HepG2 (cell line): ENCODE measurements around the gene SLC13A3. TPM values are rescaled to one million over a fixed set of nuclear protein-coding genes. Genes with fewer than 3 reads are reported as not detected.

Experiments used
- BRD4 ChIP-seq: sonication (generic); formaldehyde crosslinking; IDR thresholded peaks from 2 replicates; pipeline ENCODE4 v1.4.0; 2020; ENCODE audit warnings: missing genetic modification reagents
- CBX5 ChIP-seq: sonication (generic); formaldehyde crosslinking; IDR thresholded peaks from 2 replicates; pipeline ENCODE4 v1.4.0; 2020; ENCODE audit warnings: missing genetic modification reagents, borderline replicate concordance
- DR1 ChIP-seq: sonication (generic); formaldehyde crosslinking; IDR thresholded peaks from 2 replicates; pipeline ENCODE4 v1.8.0; 2021; ENCODE audit warnings: mild to moderate bottlenecking, missing genetic modification reagents, inconsistent platforms
- ERF ChIP-seq: IDR thresholded peaks from 2 replicates; pipeline ENCODE4 v1.6.1; 2018; ENCODE audit warnings: missing biosample characterization, missing genetic modification reagents
- GPN1 ChIP-seq: sonication (generic); formaldehyde crosslinking; IDR thresholded peaks from 2 replicates; pipeline ENCODE4 v1.5.1; 2020; ENCODE audit warnings: missing genetic modification reagents, borderline replicate concordance
- KDM1A ChIP-seq: IDR thresholded peaks from 2 replicates; pipeline ENCODE4 v1.6.1; 2016; ENCODE audit warnings: missing compliant biosample characterization
- RXRB ChIP-seq: IDR thresholded peaks from 2 replicates; pipeline ENCODE4 v1.6.1; 2016; ENCODE audit warnings: borderline replicate concordance, missing genetic modification reagents, missing compliant biosample characterization
- TP53 ChIP-seq: sonication (generic); formaldehyde crosslinking; conservative IDR thresholded peaks from 2 replicates; pipeline ENCODE4 v1.4.0; 2020; ENCODE audit warnings: missing genetic modification reagents
- U2AF1 ChIP-seq: fragments of 200-400 bp; formaldehyde crosslinking; optimal IDR thresholded peaks from 2 replicates; pipeline ENCODE3; 2017; ENCODE audit warnings: mild to moderate bottlenecking, low read depth, low read length
- ZBTB37 ChIP-seq: sonication (generic); formaldehyde crosslinking; IDR thresholded peaks from 2 replicates; pipeline ENCODE4 v1.4.0; 2020; ENCODE audit warnings: mild to moderate bottlenecking, missing genetic modification reagents
- ZNF232 ChIP-seq: sonication (generic); formaldehyde crosslinking; IDR thresholded peaks from 2 replicates; pipeline ENCODE4 v1.4.0; 2020; ENCODE audit warnings: missing genetic modification reagents, borderline replicate concordance
- ZNF430 ChIP-seq: sonication (generic); formaldehyde crosslinking; IDR thresholded peaks from 2 replicates; pipeline ENCODE4 v1.9.0; 2021; ENCODE audit warnings: mild to moderate bottlenecking, missing genetic modification reagents
- ZNF580 ChIP-seq: IDR thresholded peaks from 2 replicates; pipeline ENCODE4 v1.6.1; 2016; ENCODE audit warnings: low read depth, borderline replicate concordance
- ZNF737 ChIP-seq: sonication (generic); formaldehyde crosslinking; IDR thresholded peaks from 2 replicates; pipeline ENCODE4 v1.5.0; 2020; ENCODE audit warnings: missing genetic modification reagents, mild to moderate bottlenecking, borderline replicate concordance
- polyA plus RNA-seq, 8 experiments: library from polyadenylated mRNA; depleted of rRNA in 3 of 8; stranded (reverse) in 7 of 8; unstranded in 1 of 8; fragments of >200 nt; fragmentation: Illumina TruSeq in 4 of 8; extraction: Trizol in 4 of 8; gene quantifications; 2 replicates each; pipeline versions ENCODE4 v1.2.1 to v1.2.3, GENCODE V29; 2011 to 2016; ENCODE audit warnings: low read depth in 4 of 8, missing spikeins in 1 of 8, mixed read lengths in 1 of 8; ENCODE audit not compliant: insufficient read depth in 1 of 8
- total RNA-seq, 5 experiments: library from RNA; depleted of rRNA; stranded (reverse); fragments of >200 nt; fragmentation: Illumina TruSeq; extraction: Trizol; gene quantifications; 2 replicates each; pipeline ENCODE4 v1.2.3, GENCODE V29; 2016; ENCODE audit warnings: low read depth in 1 of 5
- TF ChIP-seq, protein P1 (sequence below): sonication (generic); formaldehyde crosslinking; IDR thresholded peaks from 2 replicates; pipeline ENCODE4 v1.5.0; 2020; ENCODE audit warnings: missing genetic modification reagents, mild to moderate bottlenecking, borderline replicate concordance
- TF ChIP-seq, protein P2 (sequence below): sonication (generic); formaldehyde crosslinking; IDR thresholded peaks from 2 replicates; pipeline ENCODE4 v1.5.0; 2020; ENCODE audit warnings: mild to moderate bottlenecking, missing genetic modification reagents
- TF ChIP-seq, protein P3 (sequence below): sonication (generic); formaldehyde crosslinking; IDR thresholded peaks from 2 replicates; pipeline ENCODE4 v1.8.0; 2022; ENCODE audit warnings: mild to moderate bottlenecking, missing genetic modification reagents, borderline replicate concordance

The SLC13A3 gene
- total and polyA plus RNA-seq, 2 of the 13 experiments (the other 11 are each of a cell fraction or from before 2014, with no cell fraction given), result 66.5 to 76.0 TPM

GRCh38 chr20:46640536-46641311 lies 10.5 kb downstream of the SLC13A3 start (continued):
- peak; percentile 84; the same call in 1 of the 2 replicates for TF ChIP-seq ZNF232
- no peak for TF ChIP-seq U2AF1
- TF ChIP-seq ZNF580 (CRISPR knock-in tag), result peak; percentile 98; the same call in 1 of the 2 replicates
- TF ChIP-seq ZNF430 (CRISPR knock-in tag), result no peak; the same call in 1 of the 2 replicates
- no peak for TF ChIP-seq ZNF737 (CRISPR knock-in tag)
- no peak for TF ChIP-seq DR1 (CRISPR knock-in tag)
- TF ChIP-seq, protein P1, sequence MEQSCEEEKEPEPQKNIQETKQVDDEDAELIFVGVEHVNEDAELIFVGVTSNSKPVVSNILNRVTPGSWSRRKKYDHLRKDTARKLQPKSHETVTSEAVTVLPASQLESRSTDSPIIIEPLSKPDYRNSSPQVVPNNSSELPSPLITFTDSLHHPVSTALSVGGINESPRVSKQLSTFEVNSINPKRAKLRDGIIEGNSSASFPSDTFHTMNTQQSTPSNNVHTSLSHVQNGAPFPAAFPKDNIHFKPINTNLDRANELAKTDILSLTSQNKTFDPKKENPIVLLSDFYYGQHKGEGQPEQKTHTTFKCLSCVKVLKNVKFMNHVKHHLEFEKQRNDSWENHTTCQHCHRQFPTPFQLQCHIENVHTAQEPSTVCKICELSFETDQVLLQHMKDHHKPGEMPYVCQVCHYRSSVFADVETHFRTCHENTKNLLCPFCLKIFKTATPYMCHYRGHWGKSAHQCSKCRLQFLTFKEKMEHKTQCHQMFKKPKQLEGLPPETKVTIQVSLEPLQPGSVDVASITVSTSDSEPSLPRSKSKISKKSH (CRISPR knock-in tag), result peak; percentile 86
- TF ChIP-seq ERF, result peak; percentile 78
- peak; percentile 45; the same call in 1 of the 2 replicates for TF ChIP-seq CBX5 (CRISPR knock-in tag)
- TF ChIP-seq BRD4 (CRISPR knock-in tag), result peak; percentile 27; the same call in 1 of the 2 replicates
- no peak for TF ChIP-seq GPN1 (CRISPR knock-in tag)
- peak; percentile 41; the same call in 1 of the 2 replicates for TF ChIP-seq TP53 (CRISPR knock-in tag)
- no peak for TF ChIP-seq ZBTB37 (CRISPR knock-in tag)
- TF ChIP-seq RXRB, result peak; percentile 89
- TF ChIP-seq, protein P2, sequence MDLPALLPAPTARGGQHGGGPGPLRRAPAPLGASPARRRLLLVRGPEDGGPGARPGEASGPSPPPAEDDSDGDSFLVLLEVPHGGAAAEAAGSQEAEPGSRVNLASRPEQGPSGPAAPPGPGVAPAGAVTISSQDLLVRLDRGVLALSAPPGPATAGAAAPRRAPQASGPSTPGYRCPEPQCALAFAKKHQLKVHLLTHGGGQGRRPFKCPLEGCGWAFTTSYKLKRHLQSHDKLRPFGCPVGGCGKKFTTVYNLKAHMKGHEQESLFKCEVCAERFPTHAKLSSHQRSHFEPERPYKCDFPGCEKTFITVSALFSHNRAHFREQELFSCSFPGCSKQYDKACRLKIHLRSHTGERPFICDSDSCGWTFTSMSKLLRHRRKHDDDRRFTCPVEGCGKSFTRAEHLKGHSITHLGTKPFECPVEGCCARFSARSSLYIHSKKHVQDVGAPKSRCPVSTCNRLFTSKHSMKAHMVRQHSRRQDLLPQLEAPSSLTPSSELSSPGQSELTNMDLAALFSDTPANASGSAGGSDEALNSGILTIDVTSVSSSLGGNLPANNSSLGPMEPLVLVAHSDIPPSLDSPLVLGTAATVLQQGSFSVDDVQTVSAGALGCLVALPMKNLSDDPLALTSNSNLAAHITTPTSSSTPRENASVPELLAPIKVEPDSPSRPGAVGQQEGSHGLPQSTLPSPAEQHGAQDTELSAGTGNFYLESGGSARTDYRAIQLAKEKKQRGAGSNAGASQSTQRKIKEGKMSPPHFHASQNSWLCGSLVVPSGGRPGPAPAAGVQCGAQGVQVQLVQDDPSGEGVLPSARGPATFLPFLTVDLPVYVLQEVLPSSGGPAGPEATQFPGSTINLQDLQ, result peak; percentile 77; the same call in 1 of the 2 replicates
- peak; percentile 94; the same call in 1 of the 2 replicates for TF ChIP-seq KDM1A (CRISPR knock-in tag)
- TF ChIP-seq, protein P3, sequence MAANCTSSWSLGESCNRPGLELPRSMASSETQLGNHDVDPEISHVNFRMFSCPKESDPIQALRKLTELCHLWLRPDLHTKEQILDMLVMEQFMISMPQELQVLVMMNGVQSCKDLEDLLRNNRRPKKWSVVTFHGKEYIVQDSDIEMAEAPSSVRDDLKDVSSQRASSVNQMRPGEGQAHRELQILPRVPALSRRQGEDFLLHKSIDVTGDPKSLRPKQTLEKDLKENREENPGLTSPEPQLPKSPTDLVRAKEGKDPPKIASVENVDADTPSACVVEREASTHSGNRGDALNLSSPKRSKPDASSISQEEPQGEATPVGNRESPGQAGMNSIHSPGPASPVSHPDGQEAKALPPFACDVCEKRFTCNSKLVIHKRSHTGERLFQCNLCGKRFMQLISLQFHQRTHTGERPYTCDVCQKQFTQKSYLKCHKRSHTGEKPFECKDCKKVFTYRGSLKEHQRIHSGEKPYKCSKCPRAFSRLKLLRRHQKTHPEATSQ (CRISPR knock-in tag), result no peak
